Measurements from ENCODE around the gene SEMA4D.

SEMA4D gene

DNA sequence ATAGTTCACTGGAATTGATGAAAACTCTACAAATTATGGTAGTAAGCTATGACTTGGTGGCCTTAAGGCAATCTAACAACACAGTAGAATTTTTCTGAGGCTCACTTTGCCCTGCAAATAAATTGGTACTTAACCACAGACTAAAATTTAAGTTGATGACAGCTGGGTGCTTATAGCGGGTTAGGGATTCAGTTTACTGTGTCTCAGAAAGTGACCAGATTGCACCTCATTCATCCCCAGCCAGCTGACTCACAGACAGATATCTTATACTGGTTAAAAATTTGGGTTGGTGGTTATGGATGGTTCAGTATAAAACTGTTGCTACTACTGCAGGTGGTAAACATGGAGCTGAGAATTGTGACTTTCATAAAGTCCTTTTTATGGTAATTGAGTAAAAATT lies 184.1 kb downstream of the SEMA4D start:
- no peak for DNase-seq (ENCODE audit: low spot score)

DNA sequence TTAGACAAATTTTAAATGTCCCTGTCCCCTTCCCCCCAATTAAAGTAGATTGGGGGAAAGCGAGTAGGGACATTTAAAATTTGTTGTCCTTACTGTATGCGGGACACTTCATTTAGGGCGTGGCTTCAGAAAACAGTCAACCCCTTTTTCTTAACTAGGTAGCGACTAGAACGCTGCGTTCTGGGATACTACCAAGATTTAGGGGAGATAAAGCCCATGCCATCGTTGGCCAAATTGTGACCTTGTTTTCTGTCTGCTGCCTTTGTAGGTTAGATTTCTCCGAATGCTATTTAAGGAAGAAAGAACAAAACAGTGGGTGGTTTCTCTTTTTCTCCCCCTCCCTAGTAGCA lies 185.7 kb downstream of the SEMA4D start:
- no peak for DNase-seq (ENCODE audit: low spot score)

DNA sequence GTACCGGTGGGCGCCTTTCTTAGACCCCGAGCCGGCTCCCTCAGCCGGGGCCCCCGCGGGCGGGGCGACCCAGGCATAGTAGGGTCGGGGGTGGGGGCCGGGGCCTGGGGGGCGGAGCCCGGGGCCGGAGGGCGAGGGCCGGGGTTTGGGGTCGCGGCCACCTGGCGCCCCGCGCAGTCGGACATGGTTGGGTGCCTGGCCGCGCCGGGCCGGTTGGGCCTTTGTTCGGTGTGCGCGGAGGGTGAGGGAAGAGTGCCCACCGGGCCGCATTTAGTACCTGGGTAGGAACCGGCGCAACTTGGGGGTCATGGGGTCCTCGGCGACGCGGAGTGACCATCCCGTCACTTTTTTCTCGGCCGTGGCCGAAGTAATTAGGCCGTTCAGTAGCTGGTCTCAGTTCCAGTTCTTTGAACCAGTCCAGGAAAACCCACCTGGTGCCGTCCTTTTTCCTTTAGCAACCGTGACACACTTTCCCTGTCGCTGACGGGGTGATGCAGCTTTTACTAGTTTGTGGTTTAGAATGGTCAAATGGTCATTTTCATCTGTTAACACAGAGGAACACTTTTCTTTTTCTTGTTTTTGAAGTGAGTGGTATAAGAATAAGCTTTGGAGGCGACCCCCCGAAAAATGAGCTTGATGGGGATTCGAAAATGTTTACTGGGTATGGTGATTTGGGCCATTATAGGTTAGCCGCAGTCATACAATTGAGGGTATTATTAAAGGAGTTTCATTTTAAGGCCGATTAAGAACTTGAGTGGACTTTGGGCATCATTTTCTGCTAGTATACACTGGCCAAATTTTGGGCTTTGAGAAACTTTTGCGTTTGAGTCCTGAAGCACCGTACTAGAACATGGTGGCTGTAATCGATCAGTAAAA lies 186.3 kb downstream of the SEMA4D start:
- peak; percentile 3 for DNase-seq (ENCODE audit: low spot score)
